HFF-Myc (cell line): ENCODE data around the gene CLDN22.

Source experiments
- DNase-seq: peaks from one replicate; pipeline ENCODE4 v3.0.0-alpha.2; 2011; ENCODE audit warnings: low read depth; ENCODE audit errors: extremely low read depth
- H3K4me3 ChIP-seq: replicated peaks from 2 replicates; pipeline ENCODE4 v1.5.1; 2011; ENCODE audit warnings: low read depth, mild to moderate bottlenecking, control low read depth, low read length
- CTCF ChIP-seq: IDR thresholded peaks from 2 replicates; pipeline ENCODE4 v1.5.1; 2012; ENCODE audit warnings: mild to moderate bottlenecking, low read depth, low read length, control low read depth; ENCODE audit errors: missing control alignments

CLDN22 gene

GRCh38 chr4:183287309-183287659, 32.8 kb downstream of the CLDN22 start:
- no peak for TF ChIP-seq CTCF
- H3K4me3 ChIP-seq = no peak overlapping the region
- DNase-seq = no peak

GRCh38 chr4:183286590-183287308, 33.3 kb downstream of the CLDN22 start:
- H3K4me3 ChIP-seq = no peak overlapping the region
- no peak for DNase-seq
- no peak for TF ChIP-seq CTCF

- DNase-seq = no peak
- no peak for TF ChIP-seq CTCF
These were observed 34.2 kb downstream of the CLDN22 start for GRCh38 chr4:183285886-183286285.

GRCh38 chr4:183284965-183285364, 35.1 kb downstream of the CLDN22 start:
- DNase-seq = peak; percentile 45
- no peak for TF ChIP-seq CTCF
- no peak overlapping the region for H3K4me3 ChIP-seq

More at GRCh38 chr4:183285886-183286285, 34.2 kb downstream of the CLDN22 start:
- no peak overlapping the region for H3K4me3 ChIP-seq

GRCh38 chr4:183284258-183284785, 35.8 kb downstream of the CLDN22 start:
- DNase-seq = no peak
- H3K4me3 ChIP-seq = no peak overlapping the region
- no peak for TF ChIP-seq CTCF

GRCh38 chr4:183276106-183276505, 44.0 kb downstream of the CLDN22 start:
- no peak for DNase-seq
- no peak overlapping the region for H3K4me3 ChIP-seq
- TF ChIP-seq CTCF = no peak

- TF ChIP-seq CTCF = no peak
- no peak for DNase-seq
- H3K4me3 ChIP-seq = no peak overlapping the region
These were observed 47.7 kb downstream of the CLDN22 start for GRCh38 chr4:183272384-183272783.
